Fibroblast of lung (primary cell): ENCODE measurements around the gene APBA1.

ENCODE experiments used
- CTCF ChIP-seq, 2 donors: IDR thresholded peaks in 1 of 2; conservative IDR thresholded peaks in 1 of 2; 1 replicate in 1 of 2; 2 replicates in 1 of 2; pipeline ENCODE4 v1.5.1; 2011 to 2012; ENCODE audit warnings: low read length in 2 of 2, control low read depth in 1 of 2, inconsistent platforms in 1 of 2, low read depth in 1 of 2, mild to moderate bottlenecking in 1 of 2
- EZH2 ChIP-seq: IDR thresholded peaks from 2 replicates; pipeline ENCODE4 v1.5.1; 2012; ENCODE audit warnings: low read length, control low read depth, mild to moderate bottlenecking; ENCODE audit errors: missing control alignments

GRCh38 chr9:69393425-69393824, 278.7 kb downstream of the APBA1 start:
- TF ChIP-seq CTCF (conservative IDR thresholded peaks at IDR 0.05 in 1 of 2, IDR thresholded peaks at IDR 0.05 in 1 of 2; ENCODE audit: low read depth in 1 of 2, low read length in 2 of 2) = no peak
- TF ChIP-seq EZH2 = no peak
